SU-DHL-6 (cell line): ENCODE data around the gene SMIM9.
"Not testable (repeated sequence)": the region's sequence is repeated elsewhere in the genome, so short reads cannot be mapped to it uniquely, and the experiment has no call there.

Experiments
- EZH2phosphoT487 ChIP-seq: fragments of 200-600 bp; sonication (generic), shearing (Covaris generic); conservative IDR thresholded peaks from 2 replicates; pipeline ENCODE4 v1.6.1; 2018; ENCODE audit warnings: mild to moderate bottlenecking, antibody characterized with exemption, low read length, moderate library complexity, mixed read lengths
- TF ChIP-seq, protein P1 (sequence below): fragments of 200-600 bp; sonication (generic); IDR thresholded peaks from one replicate; pipeline ENCODE4 v1.5.1; 2017; ENCODE audit warnings: antibody characterized with exemption, mild to moderate bottlenecking, low read length, moderate library complexity; ENCODE audit not compliant: insufficient read depth, poor library complexity, severe bottlenecking

DNA sequence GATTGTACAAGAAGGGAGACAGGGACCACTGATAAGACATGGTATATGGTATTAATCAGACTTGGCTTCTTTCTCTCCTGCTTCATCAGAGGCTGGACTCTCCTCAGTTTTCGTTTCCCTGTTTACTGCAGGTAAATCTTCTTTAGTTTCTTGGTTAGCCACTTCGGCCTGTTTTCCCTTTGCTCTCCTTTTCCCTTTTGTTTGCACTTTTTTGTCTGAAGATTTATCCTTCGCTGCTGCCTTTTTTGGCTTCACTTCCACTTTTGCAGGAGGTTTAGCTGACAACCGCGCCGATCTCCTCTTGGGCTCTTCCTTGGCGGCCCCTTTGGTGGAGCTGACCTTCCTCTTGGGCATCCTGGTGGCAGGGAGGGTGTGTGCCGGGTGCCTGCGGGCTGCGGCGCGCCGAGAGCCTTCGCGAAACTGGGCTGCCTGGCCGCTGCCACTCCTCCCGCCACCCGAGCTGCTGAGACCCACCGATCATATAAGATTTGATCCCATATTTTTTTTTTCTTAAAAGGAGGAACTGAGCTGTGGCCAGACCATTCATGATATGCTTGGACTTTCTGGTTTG lies 17.3 kb downstream of the SMIM9 start:
- TF ChIP-seq, protein P1, sequence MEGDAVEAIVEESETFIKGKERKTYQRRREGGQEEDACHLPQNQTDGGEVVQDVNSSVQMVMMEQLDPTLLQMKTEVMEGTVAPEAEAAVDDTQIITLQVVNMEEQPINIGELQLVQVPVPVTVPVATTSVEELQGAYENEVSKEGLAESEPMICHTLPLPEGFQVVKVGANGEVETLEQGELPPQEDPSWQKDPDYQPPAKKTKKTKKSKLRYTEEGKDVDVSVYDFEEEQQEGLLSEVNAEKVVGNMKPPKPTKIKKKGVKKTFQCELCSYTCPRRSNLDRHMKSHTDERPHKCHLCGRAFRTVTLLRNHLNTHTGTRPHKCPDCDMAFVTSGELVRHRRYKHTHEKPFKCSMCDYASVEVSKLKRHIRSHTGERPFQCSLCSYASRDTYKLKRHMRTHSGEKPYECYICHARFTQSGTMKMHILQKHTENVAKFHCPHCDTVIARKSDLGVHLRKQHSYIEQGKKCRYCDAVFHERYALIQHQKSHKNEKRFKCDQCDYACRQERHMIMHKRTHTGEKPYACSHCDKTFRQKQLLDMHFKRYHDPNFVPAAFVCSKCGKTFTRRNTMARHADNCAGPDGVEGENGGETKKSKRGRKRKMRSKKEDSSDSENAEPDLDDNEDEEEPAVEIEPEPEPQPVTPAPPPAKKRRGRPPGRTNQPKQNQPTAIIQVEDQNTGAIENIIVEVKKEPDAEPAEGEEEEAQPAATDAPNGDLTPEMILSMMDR, result not testable (repeated sequence)
- not testable (repeated sequence) for TF ChIP-seq EZH2phosphoT487
